Astrocyte of the cerebellum (primary cell): ENCODE results near the gene MST1.
A peak's percentile ranks its signal among the peaks of the same experiment; 100 is the strongest.
"Not testable (repeated sequence)": the region's sequence is repeated elsewhere in the genome, so short reads cannot be mapped to it uniquely, and the experiment has no call there.

ENCODE experiments used
- DNase-seq: peaks from one replicate; pipeline ENCODE4 v3.0.0-alpha.2; 2011; ENCODE audit warnings: low read depth
- H3K4me3 ChIP-seq: 2 replicates; pipeline ENCODE4 v1.5.1; 2011; ENCODE audit warnings: mild to moderate bottlenecking, low read depth, low read length, moderate library complexity
- CTCF ChIP-seq: IDR thresholded peaks from 2 replicates; pipeline ENCODE4 v1.5.1; 2012; ENCODE audit warnings: low read length, low read depth, moderate library complexity, mild to moderate bottlenecking; ENCODE audit errors: missing control alignments
- in situ Hi-C: cut with HindIII; loops from 2 replicates; pipeline ENCODE4 v1.10.0; 2017; ENCODE audit warnings: low sequenced_read_pairs

MST1 gene

DNA sequence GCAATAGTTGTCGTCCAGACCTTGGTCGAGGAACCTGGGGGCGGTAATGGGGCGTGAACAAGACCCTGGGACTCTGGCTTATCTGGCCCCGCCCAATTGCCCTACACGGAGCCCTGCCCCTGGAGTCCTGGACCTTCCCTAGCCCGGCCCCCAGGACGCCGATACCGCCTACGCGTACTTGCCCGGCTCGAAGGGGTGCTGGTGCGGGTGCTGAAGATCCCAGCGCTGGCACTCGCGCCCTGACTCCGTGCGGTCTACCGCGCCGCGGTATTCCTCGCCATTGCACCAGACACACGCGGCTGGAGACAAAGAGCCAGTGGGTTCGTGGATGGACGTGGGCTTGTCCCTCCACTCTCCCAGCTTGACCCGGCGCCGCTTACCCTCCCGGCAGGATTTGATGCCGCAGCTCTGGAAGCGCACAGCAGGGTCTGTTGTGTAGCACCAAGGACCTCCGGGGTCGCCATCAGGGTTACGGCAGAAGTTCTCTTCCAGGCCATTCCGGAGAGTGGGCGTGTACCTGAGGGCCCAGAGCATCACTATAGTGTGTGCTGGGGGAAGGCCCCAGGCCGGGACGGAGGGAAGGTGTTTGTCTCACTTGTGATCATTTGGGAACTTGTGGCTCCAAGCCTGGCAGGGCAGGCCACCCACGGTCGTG lies 2.4 kb downstream of the MST1 start:
- DNase-seq, in situ Hi-C loops: not testable (repeated sequence)
- H3K4me3 ChIP-seq, result peak overlapping the region; percentile 26

DNA sequence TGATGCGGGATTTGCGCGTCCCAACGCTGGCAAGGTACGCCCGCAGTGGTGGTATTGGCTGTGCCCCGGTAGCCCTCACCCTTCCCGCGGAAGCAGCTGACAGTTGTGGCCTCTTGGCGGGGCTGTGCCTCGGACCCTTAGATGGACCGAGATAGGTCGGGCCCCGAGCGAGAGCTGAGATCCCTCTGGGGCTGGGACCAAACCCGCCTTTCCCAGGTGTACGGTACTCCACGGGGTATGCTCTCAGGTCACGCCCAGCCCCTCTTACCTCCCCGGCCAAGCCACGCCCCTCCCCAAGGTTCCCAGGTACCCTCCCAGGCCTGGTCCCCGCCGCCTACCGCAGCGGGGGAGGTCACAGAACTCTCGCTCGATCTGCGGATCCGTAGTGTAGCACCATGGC lies 2.9 kb downstream of the MST1 start:
- H3K4me3 ChIP-seq, result peak overlapping the region; percentile 26
- in situ Hi-C loops, DNase-seq: not testable (repeated sequence)

- in situ Hi-C loops, H3K4me3 ChIP-seq, DNase-seq: not testable (repeated sequence)
Observed at GRCh38 chr3:49685846-49686245, 3.4 kb downstream of the MST1 start.

GRCh38 chr3:49685103-49685502 lies 4.2 kb downstream of the MST1 start:
- in situ Hi-C loops, DNase-seq, H3K4me3 ChIP-seq: not testable (repeated sequence)

- in situ Hi-C loops, DNase-seq: not testable (repeated sequence)
Observed at GRCh38 chr3:49684453-49684852, 4.8 kb downstream of the MST1 start.

GRCh38 chr3:49683162-49683561 lies 6.1 kb downstream of the MST1 start:
- no peak overlapping the region for H3K4me3 ChIP-seq
- TF ChIP-seq CTCF, result no peak
- in situ Hi-C loops, result no loop called here
- DNase-seq, result no peak

More at GRCh38 chr3:49684453-49684852, 4.8 kb downstream of the MST1 start:
- not testable (repeated sequence) for H3K4me3 ChIP-seq

GRCh38 chr3:49681543-49681942 lies 7.7 kb downstream of the MST1 start:
- in situ Hi-C loops, result no loop called here
- TF ChIP-seq CTCF, result no peak

GRCh38 chr3:49681232-49681522 lies 8.1 kb downstream of the MST1 start:
- TF ChIP-seq CTCF, result no peak
- DNase-seq, result no peak
- no peak overlapping the region for H3K4me3 ChIP-seq
- in situ Hi-C loops, result no loop called here

More at GRCh38 chr3:49681543-49681942, 7.7 kb downstream of the MST1 start:
- DNase-seq, result no peak
- no peak overlapping the region for H3K4me3 ChIP-seq

DNA sequence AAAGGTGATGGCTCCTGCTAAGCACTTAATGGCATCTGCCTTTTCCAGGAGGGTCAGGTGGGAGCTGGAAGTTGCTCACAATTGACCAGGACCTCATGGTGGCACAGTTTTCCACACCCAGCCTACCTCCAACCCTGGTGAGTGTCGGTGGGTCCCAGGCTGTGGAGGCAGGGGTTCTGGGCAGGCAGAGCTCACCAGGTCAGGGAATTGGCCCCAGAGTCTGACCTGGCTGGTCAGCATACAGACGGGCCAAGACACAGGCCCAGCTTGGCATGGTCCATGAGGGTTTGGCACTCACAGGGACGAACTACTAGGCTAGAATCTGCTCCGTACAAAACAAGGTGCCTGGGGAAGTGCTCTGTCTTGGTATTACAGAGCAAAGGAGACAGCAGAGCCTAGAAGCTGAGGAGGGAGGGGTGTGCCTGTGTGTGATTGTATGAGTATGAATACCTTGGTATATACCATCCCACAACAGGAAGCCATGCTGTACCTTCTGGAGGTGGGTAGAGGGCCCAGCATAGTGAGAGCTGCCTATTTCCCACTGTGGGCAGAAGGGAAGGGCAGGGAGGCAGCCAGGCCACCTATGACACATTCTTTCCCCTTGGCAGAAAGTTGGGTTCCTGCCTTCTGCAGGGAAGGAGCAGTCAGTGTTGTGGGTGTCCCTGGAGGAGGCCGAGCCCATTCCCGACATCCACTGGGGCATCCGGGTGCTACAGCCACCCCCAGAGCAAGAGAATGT lies 8.6 kb downstream of the MST1 start:
- in situ Hi-C loops, result no loop called here
- no peak for DNase-seq
- no peak overlapping the region for H3K4me3 ChIP-seq

More for the DNA sequence above, 8.6 kb downstream of the MST1 start:
- TF ChIP-seq CTCF, result no peak
